ENCODE measurements around the gene SLC44A1. TPM values are rescaled to one million over a fixed set of nuclear protein-coding genes. Genes with fewer than 3 reads are reported as not detected.

SLC44A1 gene
- total and polyA plus RNA-seq, 10 of the 15 experiments (the other 5 are each of a cell fraction or from before 2014, with no cell fraction given), result 2.4 to 21.2 (median 12.4) TPM

GRCh38 chr9:105385381-105385985 lies 141.0 kb downstream of the SLC44A1 start (continued):
- TF ChIP-seq E2F8 (IDR thresholded peaks at IDR 0.05; ENCODE audit: low read depth, partially characterized antibody), result no peak
- peak; percentile 79 for TF ChIP-seq IKZF1 (conservative IDR thresholded peaks at IDR 0.05)
- no peak for TF ChIP-seq ETV6 (conservative IDR thresholded peaks at IDR 0.05 in 1 of 2, IDR thresholded peaks at IDR 0.05 in 1 of 2; ENCODE audit: borderline replicate concordance in 1 of 2, low read depth in 1 of 2)
- TF ChIP-seq SMAD5 (IDR thresholded peaks at IDR 0.05; ENCODE audit: low read depth), result no peak
- TF ChIP-seq CBX5 (IDR thresholded peaks at IDR 0.05; ENCODE audit: low read depth), result no peak
- TF ChIP-seq ZZZ3 (IDR thresholded peaks at IDR 0.05; ENCODE audit: control insufficient read depth, insufficient read length, low read depth), result no peak
- TF ChIP-seq DPF2 (IDR thresholded peaks at IDR 0.05), result peak; percentile 35; the same call in 1 of the 2 replicates
- no peak for TF ChIP-seq FOXK2 (IDR thresholded peaks at IDR 0.05)
- no peak for TF ChIP-seq ZNF207 (IDR thresholded peaks at IDR 0.05; ENCODE audit: borderline replicate concordance)
- peak; percentile 35; the same call in 1 of the 2 replicates for TF ChIP-seq RUNX3 (IDR thresholded peaks at IDR 0.05; ENCODE audit: low read length)
- no peak for TF ChIP-seq FOXM1 (IDR thresholded peaks at IDR 0.05; ENCODE audit: low read depth, low read length)
- no peak for TF ChIP-seq SMAD1 (IDR thresholded peaks at IDR 0.05; ENCODE audit: low read depth, partially characterized antibody)
- no peak for TF ChIP-seq MEF2A (IDR thresholded peaks at IDR 0.05; ENCODE audit: insufficient read depth, low read depth, low read length)

Measured in GM12878 (cell line).